Midbrain (tissue), 1 donor: ENCODE data around the gene SPAG17.

Experiments
- DNase-seq: peaks from one replicate; lab custom pipeline; 2025; lab: John Stamatoyannopoulos, UW

The SPAG17 gene

DNA sequence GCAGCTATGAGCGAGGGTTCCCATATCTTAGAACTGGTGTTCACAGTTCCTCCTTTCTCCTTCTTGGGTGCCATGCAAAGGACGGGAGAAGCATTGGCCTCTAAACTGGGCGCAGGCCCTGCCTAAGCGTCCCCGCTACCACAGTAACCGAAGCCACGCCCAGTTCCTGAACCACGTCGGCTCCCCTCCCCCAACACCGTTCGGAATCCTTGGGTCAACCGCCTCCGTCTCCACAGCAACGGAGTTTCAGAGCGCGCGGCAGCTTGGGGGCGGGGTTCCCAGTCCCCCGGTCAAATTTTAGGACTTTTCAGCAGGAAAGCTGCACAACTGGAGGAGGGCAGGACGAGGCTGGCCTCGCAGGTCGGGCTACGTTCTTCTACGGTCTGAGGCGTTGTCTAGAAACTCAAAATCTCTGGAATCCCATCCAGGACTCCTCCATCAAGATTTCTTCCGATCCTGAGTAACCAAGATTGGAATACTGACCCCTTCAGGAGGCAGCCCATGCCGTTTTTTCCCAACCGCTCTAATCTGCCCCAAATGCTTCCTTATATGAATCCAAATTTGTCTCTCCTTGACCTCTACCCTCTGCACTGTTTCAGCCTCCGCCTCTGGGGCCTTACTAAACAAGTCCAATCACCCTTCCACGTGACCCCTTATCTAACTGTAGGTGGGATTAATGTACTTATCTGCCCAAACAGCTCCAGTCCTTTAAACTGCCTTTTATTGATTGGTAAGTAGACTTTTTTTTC, at the start of gene SPAG17:
SPAG17 (minus strand) TSS at position 145 of the 749 bp plus-strand sequence; CDS start at position 74, 71 bp downstream.
- peak; percentile 24 for DNase-seq

GRCh38 chr1:118225471-118225870, 40.4 kb upstream of the SPAG17 start:
- DNase-seq: no peak

GRCh38 chr1:118223426-118223825, 38.4 kb upstream of the SPAG17 start:
- DNase-seq: no peak

- no peak for DNase-seq
Measured at GRCh38 chr1:118219438-118219837, 34.4 kb upstream of the SPAG17 start.

DNA sequence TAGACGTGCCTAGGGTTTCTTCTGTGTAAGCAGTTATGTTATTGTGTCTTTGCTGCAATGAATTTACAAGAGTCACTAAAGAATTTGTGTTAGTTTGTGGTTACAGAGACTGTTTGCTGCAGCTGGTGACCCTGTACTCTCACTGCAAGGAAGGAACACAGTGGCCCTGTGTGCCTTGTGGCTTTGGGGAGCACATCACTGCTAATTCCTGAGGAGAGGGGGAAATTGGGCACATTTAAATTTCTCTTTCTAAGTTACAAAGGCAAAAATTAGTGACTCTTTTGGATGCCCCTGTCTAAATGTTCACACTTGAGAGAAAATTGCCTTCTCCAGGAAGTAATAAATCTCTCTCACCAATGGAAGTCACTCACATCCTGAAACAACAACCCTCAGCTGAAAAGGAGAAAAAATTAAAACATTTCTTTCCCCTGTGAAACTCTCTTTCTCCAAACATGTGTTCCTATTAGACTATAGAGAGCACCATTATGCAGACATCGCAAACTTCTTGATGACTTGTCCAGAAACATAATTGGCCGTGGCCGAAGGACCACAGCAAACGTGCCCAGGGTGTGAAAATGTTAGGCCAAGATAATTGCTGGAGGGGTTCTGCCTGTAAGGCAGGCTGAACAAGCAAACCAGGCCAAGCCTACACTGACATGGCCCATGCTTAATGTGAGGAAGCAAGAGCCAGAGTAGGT, 32.3 kb upstream of the SPAG17 start:
- no peak for DNase-seq

DNA sequence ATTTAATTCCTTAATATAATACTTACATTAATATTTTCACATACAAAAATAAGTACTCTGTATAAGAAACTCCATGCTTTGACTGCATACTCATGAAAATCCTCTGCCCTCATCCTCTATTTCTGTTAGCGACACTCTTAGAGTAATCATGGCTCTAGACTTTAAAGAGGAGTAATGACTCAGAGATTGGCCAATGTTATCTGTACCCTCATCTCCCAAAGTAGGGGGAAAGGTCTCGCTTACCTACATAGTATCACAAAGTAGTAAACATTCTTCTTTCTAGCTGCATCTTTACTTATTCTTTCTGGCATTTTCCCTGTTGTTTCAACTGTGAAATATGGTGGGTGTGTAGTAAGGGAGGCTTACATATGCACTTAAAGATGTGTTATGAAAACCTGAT, 29.8 kb upstream of the SPAG17 start:
- no peak for DNase-seq

DNA sequence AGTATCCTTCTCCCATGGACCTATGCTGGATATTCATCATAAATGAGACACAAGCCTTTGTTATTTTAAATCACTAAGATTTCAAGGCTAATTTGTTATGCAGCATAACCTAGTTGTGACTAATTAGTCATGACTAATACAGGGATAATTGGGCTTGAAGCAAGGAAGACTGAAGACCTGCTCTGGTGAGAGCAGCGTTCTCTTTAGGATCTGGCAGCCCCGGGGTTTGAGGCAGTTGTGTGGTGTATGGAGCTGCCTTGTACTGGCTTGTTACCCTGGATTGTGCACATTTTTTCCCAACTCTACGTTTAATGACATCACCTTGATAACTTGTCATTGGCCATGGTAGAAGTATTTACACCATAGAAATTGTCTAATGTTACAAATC, 25.7 kb upstream of the SPAG17 start:
- DNase-seq: no peak

GRCh38 chr1:118210051-118210722, 25.2 kb upstream of the SPAG17 start:
- DNase-seq: no peak

- DNase-seq: no peak
Measured at GRCh38 chr1:118209648-118210047, 24.6 kb upstream of the SPAG17 start.

DNA sequence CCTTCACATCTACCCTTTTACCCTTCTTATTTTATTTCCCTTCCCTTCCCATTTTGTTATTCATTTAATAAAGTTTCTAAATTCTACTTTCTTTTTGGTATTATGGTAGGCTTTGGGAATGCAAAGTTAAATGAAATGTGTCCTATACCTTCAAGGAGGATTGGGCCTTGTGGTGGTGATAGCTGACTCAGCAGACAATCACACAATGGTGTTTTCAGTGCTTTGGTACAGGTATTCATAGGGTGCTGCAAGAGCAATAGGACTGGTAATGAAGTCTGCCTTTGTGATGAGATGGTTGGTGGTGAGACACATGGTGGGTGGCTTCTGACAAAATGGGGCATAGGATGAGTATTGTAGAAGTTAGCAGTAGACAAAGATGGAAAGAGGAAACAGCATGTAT, 21.9 kb upstream of the SPAG17 start:
- no peak for DNase-seq

- DNase-seq: no peak
Measured at GRCh38 chr1:118204648-118205047, 19.6 kb upstream of the SPAG17 start.

DNA sequence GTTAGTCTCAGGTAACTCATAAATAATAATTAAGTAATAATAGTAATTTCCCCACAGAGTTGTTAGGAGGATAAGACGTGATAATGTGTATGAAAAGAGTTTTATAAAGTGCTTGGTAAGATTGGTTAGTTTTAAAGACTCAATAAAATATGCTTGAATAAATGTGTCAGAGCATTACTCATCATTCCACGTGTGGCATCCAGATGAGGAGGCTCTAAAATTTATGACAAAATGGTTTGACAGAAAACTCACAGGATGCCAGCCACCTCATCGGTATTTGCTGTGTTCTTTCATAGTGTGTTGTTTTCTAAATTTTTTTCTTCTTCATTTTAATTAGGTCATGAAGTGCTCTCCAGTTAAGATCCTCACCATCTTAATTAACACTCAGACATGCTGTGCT, 19.1 kb upstream of the SPAG17 start:
- DNase-seq: no peak

DNA sequence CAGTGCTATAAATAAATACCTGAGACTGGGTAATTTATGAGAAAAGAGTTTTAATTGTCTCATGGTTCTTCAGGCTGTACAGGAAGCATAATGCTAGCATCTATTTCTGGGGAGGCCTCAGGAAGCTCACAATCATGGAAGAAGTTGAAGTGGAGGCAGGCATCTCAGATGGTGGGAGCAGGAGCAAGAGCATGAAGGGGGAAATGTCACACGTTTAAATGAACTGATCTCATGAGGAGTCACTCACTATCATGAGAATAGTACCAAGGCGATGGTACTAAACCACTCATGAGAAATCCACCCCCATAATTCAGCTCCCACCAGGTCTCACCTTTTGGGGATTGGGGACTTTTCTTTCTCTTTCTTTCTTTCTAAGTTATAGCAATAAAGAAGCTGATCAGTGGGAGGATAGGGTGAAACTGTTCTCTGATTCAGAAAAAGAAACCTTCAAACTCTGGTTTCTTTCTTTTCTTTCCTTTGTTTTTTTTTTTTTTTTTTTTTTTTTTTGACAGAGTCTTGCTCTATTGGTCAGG, 17.1 kb upstream of the SPAG17 start:
- no peak for DNase-seq

DNA sequence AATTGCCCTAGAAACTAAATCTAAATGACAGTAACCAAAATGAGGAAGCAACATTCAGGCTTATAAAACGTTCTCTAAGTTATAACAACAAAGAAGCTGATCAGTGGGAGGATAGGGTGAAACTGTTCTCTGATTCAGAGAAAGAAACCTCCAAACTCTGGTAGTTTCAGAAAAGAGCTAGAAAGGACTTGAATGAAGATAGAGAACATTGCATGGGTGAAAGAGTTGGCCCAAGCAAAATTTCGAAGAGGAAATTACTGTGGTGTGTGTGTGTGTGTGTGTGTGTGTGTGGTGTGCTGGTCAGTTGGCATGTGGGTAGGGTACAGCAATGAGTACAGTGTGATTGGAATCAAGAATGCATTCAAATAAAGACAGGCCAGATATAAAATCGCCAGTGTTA, 16.5 kb upstream of the SPAG17 start:
- no peak for DNase-seq

DNA sequence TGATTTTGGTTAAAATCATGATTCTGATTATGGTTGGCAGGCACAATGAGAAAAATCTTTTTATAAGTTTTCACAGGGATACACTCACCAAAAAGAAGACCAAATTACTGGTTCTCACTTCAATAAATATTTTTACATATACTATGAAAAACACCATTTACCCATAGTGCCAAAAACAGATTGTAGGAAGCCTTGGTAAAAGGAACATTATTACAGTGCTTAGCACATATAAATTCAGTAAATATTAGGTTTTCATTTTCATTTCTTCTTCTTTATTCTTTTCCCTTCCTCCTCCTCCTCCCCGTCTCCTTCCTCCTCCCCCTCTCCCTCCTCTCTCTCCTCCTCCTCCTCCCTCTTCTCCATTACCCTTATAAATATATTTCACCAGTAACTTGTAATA, 15.8 kb upstream of the SPAG17 start:
- no peak for DNase-seq

DNA sequence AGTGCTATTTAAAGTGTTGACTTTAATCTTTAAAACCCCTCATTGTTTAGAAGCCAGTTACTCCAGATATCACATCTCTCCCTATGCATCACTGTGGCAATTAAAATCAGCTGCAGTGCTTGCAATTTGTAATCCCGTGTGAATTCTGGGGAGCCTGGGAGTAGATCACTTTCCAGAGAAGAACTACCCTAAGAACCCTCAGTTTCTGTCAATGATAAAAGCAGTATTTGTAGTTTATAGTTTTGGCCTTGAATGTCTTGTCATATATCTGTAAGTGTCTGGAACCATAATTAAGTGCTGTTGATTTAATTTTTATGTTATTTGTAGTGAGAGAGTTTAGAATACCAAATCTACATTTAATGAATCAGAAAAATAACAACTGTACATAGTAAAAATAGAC, 5.5 kb upstream of the SPAG17 start:
- no peak for DNase-seq

DNA sequence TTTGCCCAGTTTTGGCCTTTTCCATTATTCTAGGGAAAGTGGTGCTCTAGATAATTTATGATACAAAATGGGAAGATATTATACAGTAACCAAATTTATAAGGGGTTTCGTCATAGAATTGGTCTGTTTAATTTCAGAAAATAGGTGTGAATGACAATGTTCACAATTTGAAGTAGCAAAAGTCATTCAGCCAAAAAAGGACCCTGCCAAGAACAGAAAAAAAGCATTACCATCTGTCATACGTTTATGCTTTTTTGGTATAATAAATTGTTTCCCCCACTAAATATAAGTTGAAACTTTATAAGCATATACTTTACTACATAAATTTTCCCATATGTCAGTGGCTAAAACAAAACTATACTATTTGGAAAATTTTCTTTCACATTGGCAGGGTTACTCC, 4.5 kb upstream of the SPAG17 start:
- no peak for DNase-seq

DNA sequence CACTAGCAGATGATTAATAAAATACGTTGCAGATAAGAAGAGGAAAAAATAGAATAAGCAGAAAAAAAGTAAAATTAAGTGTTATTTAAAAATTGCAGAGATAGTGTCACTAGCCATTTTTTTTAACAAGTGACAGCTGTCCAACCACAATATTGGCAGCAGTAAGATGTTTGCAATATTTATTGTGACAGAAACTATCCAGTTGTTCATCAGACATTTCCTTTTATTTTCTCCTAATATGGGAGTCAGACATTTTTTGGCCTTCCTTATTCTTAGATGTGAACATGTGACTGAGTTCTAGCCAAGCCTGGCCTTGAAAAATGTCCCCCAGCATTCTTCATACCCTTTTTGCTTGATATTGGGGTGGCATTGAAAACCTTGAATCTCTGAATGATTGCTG, 3.4 kb upstream of the SPAG17 start:
- DNase-seq: no peak

- DNase-seq: no peak
Measured at GRCh38 chr1:118186026-118186425, 998 bp upstream of the SPAG17 start.

GRCh38 chr1:118184739-118185083, 317 bp downstream of the SPAG17 start:
- no peak for DNase-seq

GRCh38 chr1:118183586-118183985, 1.4 kb downstream of the SPAG17 start:
- DNase-seq: no peak

- no peak for DNase-seq
Measured at GRCh38 chr1:118177998-118178397, 7.0 kb downstream of the SPAG17 start.

- no peak for DNase-seq
Measured at GRCh38 chr1:118169016-118169415, 16.0 kb downstream of the SPAG17 start.
